ENCODE results near the gene SIGLEC6. TPM values are rescaled to one million over a fixed set of nuclear protein-coding genes. Genes with fewer than 3 reads are reported as not detected.

SIGLEC6 gene
- total RNA-seq, 2 experiments from 2014 or later = 0.15 to 0.48 TPM

DNA sequence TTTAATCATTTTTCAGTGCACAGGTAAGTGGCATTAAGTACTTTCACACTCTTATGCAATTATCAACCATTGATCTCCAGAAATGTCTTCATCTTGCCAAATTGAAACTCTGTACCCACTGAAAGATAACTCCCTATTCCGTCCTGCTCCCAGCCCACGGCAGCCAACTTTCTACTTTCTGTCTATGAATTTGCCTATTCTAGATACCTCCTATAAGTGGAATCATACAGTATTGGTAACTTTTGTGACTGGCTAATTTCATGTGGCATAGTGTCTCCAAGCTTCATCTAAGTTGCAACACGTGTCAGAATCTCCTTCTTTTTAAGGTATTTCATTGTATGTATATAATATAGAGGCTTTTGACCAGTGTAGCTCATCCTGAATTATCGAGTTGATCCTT, 58.9 kb downstream of the SIGLEC6 start:
- Mint-ChIP-seq H3K36me3 (ENCODE audit: low read depth) (no peaks in the 10 kb centered on the region), H3K9me3 (no peaks in the 10 kb centered on the region), H3K4me1 (peaks cover 19% of the 10 kb centered on the region), H3K27ac (no peak overlapping the region), H3K27me3 (peaks cover 8% of the 10 kb centered on the region), H3K4me3 (no peak overlapping the region)
- POLR2A ChIA-PET = no interaction called here
- CTCF ChIA-PET = interaction anchor here (0.7 to 3.9 kb wide), 16 partner anchors 12 to 305 kb away, joined by 3 to 66 read pairs (median 5); no protein-coding TSS in a partner anchor
- DNase-seq = no peak

DNA sequence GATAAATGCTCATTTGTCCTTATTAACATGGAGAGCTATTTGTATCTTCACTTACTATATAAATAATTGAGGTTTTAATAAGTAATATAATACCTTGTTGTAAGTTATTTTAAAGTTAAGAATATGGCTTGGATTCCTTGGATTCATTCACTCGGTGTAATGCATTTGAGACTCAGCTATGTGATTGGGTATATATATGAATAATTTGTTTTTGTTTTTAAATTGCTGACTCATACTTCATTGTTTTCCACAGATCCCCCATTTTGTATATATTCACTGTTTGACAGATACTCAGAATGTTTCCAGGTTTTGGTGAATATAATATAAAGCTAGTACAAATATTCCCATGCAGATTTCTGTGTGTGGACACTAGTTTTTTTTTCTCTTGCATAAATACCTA, 59.9 kb downstream of the SIGLEC6 start:
- POLR2A ChIA-PET = no interaction called here
- no peaks in the 10 kb centered on the region for H3K9me3 Mint-ChIP-seq

DNA sequence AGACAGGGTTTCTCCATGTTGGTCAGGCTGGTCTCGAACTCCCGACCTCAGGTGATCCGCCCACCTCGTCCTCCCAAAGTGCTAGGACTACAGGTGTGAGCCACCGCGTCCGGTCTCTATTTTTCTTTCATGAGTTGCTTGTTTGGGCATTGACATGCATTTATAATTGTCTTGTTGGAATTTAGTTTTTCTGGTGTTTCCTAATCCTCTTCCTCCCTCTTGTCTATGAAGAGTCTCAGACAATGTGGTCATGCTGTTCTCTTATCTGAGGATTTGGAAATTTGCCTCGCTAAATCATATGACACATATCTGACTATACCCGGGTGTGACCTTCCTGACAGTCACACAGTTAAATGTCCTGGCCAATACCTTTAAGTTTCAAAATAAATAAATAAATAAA, 60.5 kb downstream of the SIGLEC6 start:
- DNase-seq = no peak
- ChIA-PET CTCF (interaction anchor here (0.7 to 1.4 kb wide), 5 partner anchors 8 to 298 kb away, joined by 3 to 9 read pairs (median 3); no protein-coding TSS in a partner anchor), POLR2A (no interaction called here)
- no peaks in the 10 kb centered on the region for H3K36me3 Mint-ChIP-seq (ENCODE audit: low read depth)
- H3K9me3 Mint-ChIP-seq = no peaks in the 10 kb centered on the region
- peaks cover 14% of the 10 kb centered on the region for H3K27me3 Mint-ChIP-seq
- H3K4me1 Mint-ChIP-seq = peaks cover 26% of the 10 kb centered on the region
- no peak overlapping the region for H3K27ac Mint-ChIP-seq
- no peak overlapping the region for H3K4me3 Mint-ChIP-seq

More for the DNA sequence above, 59.9 kb downstream of the SIGLEC6 start:
- no peak overlapping the region for H3K27ac Mint-ChIP-seq
- H3K4me1 Mint-ChIP-seq = peaks cover 26% of the 10 kb centered on the region
- no peak overlapping the region for H3K4me3 Mint-ChIP-seq
- peaks cover 11% of the 10 kb centered on the region for H3K27me3 Mint-ChIP-seq
- H3K36me3 Mint-ChIP-seq (ENCODE audit: low read depth) = no peaks in the 10 kb centered on the region
- DNase-seq = no peak
- CTCF ChIA-PET = interaction anchor here (0.5 to 1.4 kb wide), 7 partner anchors 9 to 186 kb away, joined by 3 to 9 read pairs (median 3); no protein-coding TSS in a partner anchor

DNA sequence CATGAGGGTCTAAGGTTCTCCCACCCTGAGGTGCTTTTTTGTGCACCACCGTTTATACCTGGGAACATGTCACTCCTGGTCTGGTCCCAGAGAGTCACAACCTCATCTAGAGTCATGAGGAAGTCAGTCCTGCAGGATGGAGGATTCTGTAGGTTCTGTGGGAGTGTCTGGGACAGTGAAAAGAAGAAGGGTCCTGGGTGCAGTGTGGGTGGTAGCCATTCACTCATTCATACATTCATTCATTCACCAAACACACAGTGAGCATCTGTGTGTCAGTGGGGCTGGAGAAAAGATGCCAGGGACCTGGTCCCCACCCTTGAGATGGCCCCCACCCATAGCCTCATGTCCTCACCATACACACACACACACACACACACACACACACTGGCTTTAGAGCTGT, 61.8 kb downstream of the SIGLEC6 start:
- Mint-ChIP-seq H3K9me3 (no peaks in the 10 kb centered on the region), H3K4me1 (peaks cover 28% of the 10 kb centered on the region), H3K4me3 (no peak overlapping the region), H3K27ac (no peak overlapping the region), H3K27me3 (peaks cover 20% of the 10 kb centered on the region), H3K36me3 (ENCODE audit: low read depth) (no peaks in the 10 kb centered on the region)
- ChIA-PET POLR2A (no interaction called here), CTCF (no interaction called here)
- no peak for DNase-seq

DNA sequence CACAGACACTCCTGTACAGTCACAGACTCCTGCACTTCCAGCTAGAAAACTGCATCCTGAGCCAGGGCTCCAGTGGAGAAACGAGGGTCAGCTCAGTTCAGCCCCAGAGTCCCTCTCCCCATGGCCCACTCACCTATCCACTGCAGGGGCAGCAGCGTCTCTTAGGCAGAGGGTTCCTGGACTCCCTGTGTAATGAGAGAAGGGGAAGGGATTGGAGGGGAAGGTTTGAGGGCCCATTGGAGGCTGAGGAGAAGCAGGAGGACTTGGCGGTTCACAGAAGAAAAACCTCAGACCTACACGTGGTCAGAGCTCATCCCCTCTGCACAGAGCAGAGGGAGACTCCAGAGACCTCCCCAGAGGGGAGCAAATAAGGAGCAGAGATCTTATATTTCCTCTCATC, 62.3 kb downstream of the SIGLEC6 start:
- Mint-ChIP-seq H3K9me3 (no peaks in the 10 kb centered on the region), H3K4me1 (peaks cover 31% of the 10 kb centered on the region), H3K36me3 (ENCODE audit: low read depth) (no peaks in the 10 kb centered on the region), H3K4me3 (no peak overlapping the region), H3K27me3 (peaks cover 22% of the 10 kb centered on the region), H3K27ac (no peak overlapping the region)
- POLR2A ChIA-PET = no interaction called here
- CTCF ChIA-PET = interaction anchor here (0.6 kb wide), 1 partner anchor 189 kb away, joined by 4 read pairs; no protein-coding TSS in a partner anchor
- DNase-seq = no peak

DNA sequence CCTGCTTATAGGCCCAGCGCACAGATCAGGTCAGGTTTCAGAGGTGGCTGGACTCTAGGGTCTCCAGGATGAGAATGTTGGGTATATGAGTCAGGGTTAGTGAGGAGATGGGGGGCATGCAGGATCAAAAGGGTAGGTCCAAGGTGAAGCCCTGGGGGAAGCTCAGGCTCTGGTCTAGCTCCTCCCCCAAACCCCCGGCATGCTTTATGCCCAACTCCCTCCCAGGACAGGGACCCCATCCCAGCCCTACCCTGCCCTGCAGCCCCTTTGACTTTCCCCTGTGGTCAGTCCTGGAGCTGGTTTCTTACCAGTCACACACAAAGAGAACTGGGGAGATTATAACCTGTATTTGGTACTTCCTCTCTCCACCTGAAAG, 62.9 kb downstream of the SIGLEC6 start:
- Mint-ChIP-seq H3K27me3 (peaks cover 25% of the 10 kb centered on the region), H3K36me3 (ENCODE audit: low read depth) (no peaks in the 10 kb centered on the region), H3K9me3 (no peaks in the 10 kb centered on the region), H3K27ac (no peak overlapping the region), H3K4me1 (peaks cover 33% of the 10 kb centered on the region), H3K4me3 (no peak overlapping the region)
- no peak for DNase-seq
- CTCF ChIA-PET = interaction anchor here (0.6 to 2.6 kb wide), 3 partner anchors 188 to 192 kb away, joined by 4 to 15 read pairs (median 9); no protein-coding TSS in a partner anchor
- POLR2A ChIA-PET = no interaction called here

DNA sequence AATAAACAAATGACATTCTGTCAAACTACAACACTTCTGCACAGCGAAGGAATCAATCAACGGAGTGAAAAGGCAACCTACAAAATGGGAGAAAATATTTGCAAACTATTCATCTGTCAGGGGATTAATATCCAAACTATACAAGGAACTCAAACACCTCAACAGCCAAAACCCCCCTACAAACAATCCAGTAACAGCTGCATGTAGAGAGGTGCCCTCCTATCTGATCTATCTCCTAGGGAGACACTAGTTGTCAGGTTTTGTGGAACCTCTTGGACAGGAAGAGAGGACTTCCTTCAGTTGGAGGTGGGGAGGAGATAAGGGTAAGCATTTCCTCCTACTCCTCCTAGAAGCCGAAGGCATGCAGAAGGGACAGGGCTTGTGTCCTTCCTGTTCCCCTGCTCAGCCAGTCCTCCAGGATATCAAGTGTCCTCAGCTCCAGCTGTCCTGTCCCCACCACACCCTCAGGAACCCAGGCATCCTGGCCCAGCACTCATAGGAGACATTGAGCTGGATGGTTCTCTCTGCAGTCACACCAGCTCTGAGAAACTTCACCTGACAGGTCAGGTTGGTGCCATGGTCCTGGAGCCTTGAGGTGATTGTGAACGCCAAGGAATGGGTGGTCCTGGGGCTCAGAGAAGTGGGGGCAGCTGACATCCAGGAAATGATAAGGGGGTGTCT, 63.5 kb downstream of the SIGLEC6 start:
- Mint-ChIP-seq H3K36me3 (ENCODE audit: low read depth) (no peaks in the 10 kb centered on the region), H3K9me3 (no peaks in the 10 kb centered on the region), H3K27ac (no peak overlapping the region), H3K4me1 (peaks cover 39% of the 10 kb centered on the region), H3K4me3 (no peak overlapping the region), H3K27me3 (peaks cover 29% of the 10 kb centered on the region)
- CTCF ChIA-PET = interaction anchor here (0.7 to 2.6 kb wide), 3 partner anchors 8 to 193 kb away, joined by 3 to 15 read pairs (median 9); no protein-coding TSS in a partner anchor
- no peak for DNase-seq
- POLR2A ChIA-PET = no interaction called here

Other genes starting within 250 kb of the SIGLEC6 start
- under 1 TPM; 0.68 to 0.81 TPM for gene IGLON5, start 220.0 kb downstream of the SIGLEC6 start, total RNA-seq
- gene VSIG10L, start 189.5 kb downstream of the SIGLEC6 start, total RNA-seq = 1 to 10 TPM; 2.3 to 2.5 TPM
- 100 to 1,000 TPM; 126 to 131 TPM for gene ETFB, start 165.3 kb downstream of the SIGLEC6 start, total RNA-seq
- 1 to 10 TPM; 6.4 to 8.2 TPM for gene CLDND2, start 162.7 kb downstream of the SIGLEC6 start, total RNA-seq
- gene NKG7, start 159.0 kb downstream of the SIGLEC6 start, total RNA-seq = 100 to 1,000 TPM; 417 to 428 TPM
- not detected for gene LIM2, start 143.7 kb downstream of the SIGLEC6 start, total RNA-seq
- not detected for gene C19orf84, start 141.1 kb downstream of the SIGLEC6 start, total RNA-seq
- under 1 TPM; 0.45 to 0.88 TPM for gene SIGLEC10, start 114.0 kb downstream of the SIGLEC6 start, total RNA-seq
- not detected for gene SIGLEC8, start 73.2 kb downstream of the SIGLEC6 start, total RNA-seq
- gene CEACAM18, start 53.1 kb downstream of the SIGLEC6 start, total RNA-seq = not detected
- gene SIGLEC12, start 29.9 kb downstream of the SIGLEC6 start, total RNA-seq = under 1 TPM; 0.35 to 0.43 TPM
- gene ZNF175, start 39.6 kb upstream of the SIGLEC6 start, total RNA-seq = 1 to 10 TPM; 5.5 to 7.1 TPM
- gene SIGLEC5, start 98.7 kb upstream of the SIGLEC6 start, total RNA-seq = not detected
- gene SIGLEC14, start 115.2 kb upstream of the SIGLEC6 start, total RNA-seq = not detected
- 1 to 10 TPM; 5.2 to 6.6 TPM for gene SPACA6, start 161.7 kb upstream of the SIGLEC6 start, total RNA-seq
- not detected for gene HAS1, start 192.3 kb upstream of the SIGLEC6 start, total RNA-seq
- gene FPR1, start 220.2 kb upstream of the SIGLEC6 start, total RNA-seq = not detected
- not detected for gene FPR2, start 229.5 kb upstream of the SIGLEC6 start, total RNA-seq

Data from activated CD4-positive, alpha-beta memory T cell treated with anti-CD3 and anti-CD28 coated beads, Interleukin-2, amount 10 ng/mL, durations not matched to agents 7 days and 5 days (primary cell).